ENCODE measurements around the gene UXT.

DNA sequence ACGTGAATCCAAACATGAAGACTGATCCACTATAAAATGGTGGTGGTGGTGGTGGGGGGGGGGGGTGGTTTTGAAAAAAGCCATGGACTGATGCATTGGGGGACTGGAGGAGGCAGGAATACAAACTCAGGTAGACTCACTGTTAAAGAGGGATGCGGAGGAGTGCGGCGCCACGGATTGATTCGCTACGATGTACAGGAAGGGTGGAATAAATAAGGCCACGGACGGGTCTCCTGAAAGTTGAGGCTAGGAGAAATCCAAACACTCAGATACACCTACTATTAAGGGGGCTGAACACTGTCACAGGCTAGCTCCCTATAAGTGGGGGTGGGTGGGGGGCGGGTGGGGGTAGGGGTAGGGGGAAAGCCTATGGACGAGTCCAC, 9.2 kb downstream of the UXT start:
- TF ChIP-seq POLR2AphosphoS5 (IDR thresholded peaks at IDR 0.05; ENCODE audit: low read depth, low read length) (no peak), SIN3A (IDR thresholded peaks at IDR 0.05; ENCODE audit: borderline replicate concordance, insufficient read depth, low read depth, low read length) (no peak)
- TF ChIP-seq, protein P1, sequence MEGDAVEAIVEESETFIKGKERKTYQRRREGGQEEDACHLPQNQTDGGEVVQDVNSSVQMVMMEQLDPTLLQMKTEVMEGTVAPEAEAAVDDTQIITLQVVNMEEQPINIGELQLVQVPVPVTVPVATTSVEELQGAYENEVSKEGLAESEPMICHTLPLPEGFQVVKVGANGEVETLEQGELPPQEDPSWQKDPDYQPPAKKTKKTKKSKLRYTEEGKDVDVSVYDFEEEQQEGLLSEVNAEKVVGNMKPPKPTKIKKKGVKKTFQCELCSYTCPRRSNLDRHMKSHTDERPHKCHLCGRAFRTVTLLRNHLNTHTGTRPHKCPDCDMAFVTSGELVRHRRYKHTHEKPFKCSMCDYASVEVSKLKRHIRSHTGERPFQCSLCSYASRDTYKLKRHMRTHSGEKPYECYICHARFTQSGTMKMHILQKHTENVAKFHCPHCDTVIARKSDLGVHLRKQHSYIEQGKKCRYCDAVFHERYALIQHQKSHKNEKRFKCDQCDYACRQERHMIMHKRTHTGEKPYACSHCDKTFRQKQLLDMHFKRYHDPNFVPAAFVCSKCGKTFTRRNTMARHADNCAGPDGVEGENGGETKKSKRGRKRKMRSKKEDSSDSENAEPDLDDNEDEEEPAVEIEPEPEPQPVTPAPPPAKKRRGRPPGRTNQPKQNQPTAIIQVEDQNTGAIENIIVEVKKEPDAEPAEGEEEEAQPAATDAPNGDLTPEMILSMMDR (IDR thresholded peaks at IDR 0.05): no peak
- TF ChIP-seq, protein P2, sequence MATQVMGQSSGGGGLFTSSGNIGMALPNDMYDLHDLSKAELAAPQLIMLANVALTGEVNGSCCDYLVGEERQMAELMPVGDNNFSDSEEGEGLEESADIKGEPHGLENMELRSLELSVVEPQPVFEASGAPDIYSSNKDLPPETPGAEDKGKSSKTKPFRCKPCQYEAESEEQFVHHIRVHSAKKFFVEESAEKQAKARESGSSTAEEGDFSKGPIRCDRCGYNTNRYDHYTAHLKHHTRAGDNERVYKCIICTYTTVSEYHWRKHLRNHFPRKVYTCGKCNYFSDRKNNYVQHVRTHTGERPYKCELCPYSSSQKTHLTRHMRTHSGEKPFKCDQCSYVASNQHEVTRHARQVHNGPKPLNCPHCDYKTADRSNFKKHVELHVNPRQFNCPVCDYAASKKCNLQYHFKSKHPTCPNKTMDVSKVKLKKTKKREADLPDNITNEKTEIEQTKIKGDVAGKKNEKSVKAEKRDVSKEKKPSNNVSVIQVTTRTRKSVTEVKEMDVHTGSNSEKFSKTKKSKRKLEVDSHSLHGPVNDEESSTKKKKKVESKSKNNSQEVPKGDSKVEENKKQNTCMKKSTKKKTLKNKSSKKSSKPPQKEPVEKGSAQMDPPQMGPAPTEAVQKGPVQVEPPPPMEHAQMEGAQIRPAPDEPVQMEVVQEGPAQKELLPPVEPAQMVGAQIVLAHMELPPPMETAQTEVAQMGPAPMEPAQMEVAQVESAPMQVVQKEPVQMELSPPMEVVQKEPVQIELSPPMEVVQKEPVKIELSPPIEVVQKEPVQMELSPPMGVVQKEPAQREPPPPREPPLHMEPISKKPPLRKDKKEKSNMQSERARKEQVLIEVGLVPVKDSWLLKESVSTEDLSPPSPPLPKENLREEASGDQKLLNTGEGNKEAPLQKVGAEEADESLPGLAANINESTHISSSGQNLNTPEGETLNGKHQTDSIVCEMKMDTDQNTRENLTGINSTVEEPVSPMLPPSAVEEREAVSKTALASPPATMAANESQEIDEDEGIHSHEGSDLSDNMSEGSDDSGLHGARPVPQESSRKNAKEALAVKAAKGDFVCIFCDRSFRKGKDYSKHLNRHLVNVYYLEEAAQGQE (IDR thresholded peaks at IDR 0.05; ENCODE audit: insufficient read depth in 1 of 2, low read depth in 2 of 2, low read length in 1 of 2): no peak

Data from Panc1 (cell line).